ENCODE results near the gene ADGRG6.

GRCh38 chr6:142384519-142385254 lies 82.9 kb downstream of the ADGRG6 start:
- TF ChIP-seq SUZ12 (IDR thresholded peaks at IDR 0.05; ENCODE audit: extremely low read depth, insufficient read depth, insufficient read length) = no peak
- TF ChIP-seq ZNF274 (IDR thresholded peaks at IDR 0.05; ENCODE audit: low read depth, low read length) = no peak

Measured in NT2/D1 (cell line).